HepG2 (cell line): ENCODE data around the gene ZNF747. TPM values are rescaled to one million over a fixed set of nuclear protein-coding genes. Genes with fewer than 3 reads are reported as not detected.
A peak's percentile ranks its signal among the peaks of the same experiment; 100 is the strongest.

Experiments used
- FOXA3 ChIP-seq: IDR thresholded peaks from 2 replicates; pipeline ENCODE4 v1.6.1; 2016; ENCODE audit warnings: missing genetic modification reagents, missing compliant biosample characterization
- KMT2B ChIP-seq: IDR thresholded peaks from 2 replicates; pipeline ENCODE4 v1.6.1; 2016; ENCODE audit warnings: missing genetic modification reagents, missing compliant biosample characterization
- MBD4 ChIP-seq: IDR thresholded peaks from 2 replicates; pipeline ENCODE4 v1.6.1; 2012; ENCODE audit warnings: low read length, inconsistent platforms, borderline replicate concordance
- MED1 ChIP-seq: sonication (generic); formaldehyde crosslinking; IDR thresholded peaks from 2 replicates; pipeline ENCODE4 v1.4.0; 2020; ENCODE audit warnings: missing genetic modification reagents
- RBFOX2 ChIP-seq: fragments of 200-400 bp; formaldehyde crosslinking; IDR thresholded peaks from 2 replicates; pipeline ENCODE4 v1.6.1; 2017; ENCODE audit warnings: low read depth, mild to moderate bottlenecking, low read length
- TOE1 ChIP-seq: sonication (generic); formaldehyde crosslinking; IDR thresholded peaks from 2 replicates; pipeline ENCODE4 v1.4.0; 2020; ENCODE audit warnings: mild to moderate bottlenecking, missing genetic modification reagents
- ZFX ChIP-seq: sonication (generic); formaldehyde crosslinking; IDR thresholded peaks from 2 replicates; pipeline ENCODE4 v1.4.0; 2020; ENCODE audit warnings: mild to moderate bottlenecking, low read depth, missing genetic modification reagents, moderate library complexity
- ZNF121 ChIP-seq: sonication (generic); formaldehyde crosslinking; IDR thresholded peaks from 2 replicates; pipeline ENCODE4 v1.5.0; 2020; ENCODE audit warnings: mild to moderate bottlenecking, missing genetic modification reagents
- ZNF24 ChIP-seq: fragments of 450-650 bp; IDR thresholded peaks from 2 replicates; pipeline ENCODE4 v1.6.1; 2017; ENCODE audit warnings: antibody characterized with exemption, mild to moderate bottlenecking
- ZNF251 ChIP-seq: sonication (generic); formaldehyde crosslinking; IDR thresholded peaks from 2 replicates; pipeline ENCODE4 v1.9.0; 2021; ENCODE audit warnings: mild to moderate bottlenecking, missing genetic modification reagents
- ZNF34 ChIP-seq: sonication (generic); formaldehyde crosslinking; IDR thresholded peaks from 2 replicates; pipeline ENCODE4 v1.4.0; 2020; ENCODE audit warnings: mild to moderate bottlenecking, missing genetic modification reagents, borderline replicate concordance
- ZNF468 ChIP-seq: sonication (generic); formaldehyde crosslinking; IDR thresholded peaks from 2 replicates; pipeline ENCODE4 v1.8.0; 2022; ENCODE audit warnings: mild to moderate bottlenecking, moderate library complexity, missing genetic modification reagents
- ZNF569 ChIP-seq: sonication (generic); formaldehyde crosslinking; IDR thresholded peaks from 2 replicates; pipeline ENCODE4 v1.5.0; 2020; ENCODE audit warnings: mild to moderate bottlenecking, missing genetic modification reagents, moderate library complexity, borderline replicate concordance
- ZNF614 ChIP-seq: IDR thresholded peaks from 2 replicates; pipeline ENCODE4 v1.6.1; 2018; ENCODE audit warnings: missing biosample characterization, missing genetic modification reagents, inconsistent platforms, borderline replicate concordance
- ZNF737 ChIP-seq: sonication (generic); formaldehyde crosslinking; IDR thresholded peaks from 2 replicates; pipeline ENCODE4 v1.5.0; 2020; ENCODE audit warnings: missing genetic modification reagents, mild to moderate bottlenecking, borderline replicate concordance
- ZNF780A ChIP-seq: sonication (generic); formaldehyde crosslinking; IDR thresholded peaks from 2 replicates; pipeline ENCODE4 v1.8.0; 2022; ENCODE audit warnings: mild to moderate bottlenecking, missing genetic modification reagents, moderate library complexity
- ZNF850 ChIP-seq: sonication (generic); formaldehyde crosslinking; conservative IDR thresholded peaks from 2 replicates; pipeline ENCODE4 v1.9.0; 2021; ENCODE audit warnings: mild to moderate bottlenecking, missing genetic modification reagents
- polyA plus RNA-seq, 8 experiments: library from polyadenylated mRNA; depleted of rRNA in 3 of 8; stranded (reverse) in 7 of 8; unstranded in 1 of 8; fragments of >200 nt; fragmentation: Illumina TruSeq in 4 of 8; extraction: Trizol in 4 of 8; gene quantifications; 2 replicates each; pipeline versions ENCODE4 v1.2.1 to v1.2.3, GENCODE V29; 2011 to 2016; ENCODE audit warnings: low read depth in 4 of 8, missing spikeins in 1 of 8, mixed read lengths in 1 of 8; ENCODE audit not compliant: insufficient read depth in 1 of 8
- total RNA-seq, 5 experiments: library from RNA; depleted of rRNA; stranded (reverse); fragments of >200 nt; fragmentation: Illumina TruSeq; extraction: Trizol; gene quantifications; 2 replicates each; pipeline ENCODE4 v1.2.3, GENCODE V29; 2016; ENCODE audit warnings: low read depth in 1 of 5
- TF ChIP-seq, protein P1 (sequence below): sonication (generic); formaldehyde crosslinking; IDR thresholded peaks from 2 replicates; pipeline ENCODE4 v1.4.0; 2020; ENCODE audit warnings: missing genetic modification reagents
- TF ChIP-seq, protein P2 (sequence below): sonication (generic); formaldehyde crosslinking; IDR thresholded peaks from 2 replicates; pipeline ENCODE4 v1.8.0; 2022; ENCODE audit warnings: mild to moderate bottlenecking, missing genetic modification reagents
- TF ChIP-seq, protein P3 (sequence below): sonication (generic); formaldehyde crosslinking; IDR thresholded peaks from 2 replicates; pipeline ENCODE4 v1.4.0; 2020; ENCODE audit warnings: missing genetic modification reagents, low read depth, mild to moderate bottlenecking, borderline replicate concordance
- TF ChIP-seq, protein P4 (sequence below): sonication (generic); formaldehyde crosslinking; IDR thresholded peaks from 2 replicates; pipeline ENCODE4 v1.4.0; 2020; ENCODE audit warnings: missing genetic modification reagents
- TF ChIP-seq, protein P5 (sequence below): IDR thresholded peaks from 2 replicates; pipeline ENCODE4 v1.6.1; 2012; ENCODE audit warnings: low read length, improper control_type of control experiment

ZNF747 gene
- total and polyA plus RNA-seq, 2 of the 13 experiments (the other 11 are each of a cell fraction or from before 2014, with no cell fraction given): 7.2 to 10.2 TPM

DNA sequence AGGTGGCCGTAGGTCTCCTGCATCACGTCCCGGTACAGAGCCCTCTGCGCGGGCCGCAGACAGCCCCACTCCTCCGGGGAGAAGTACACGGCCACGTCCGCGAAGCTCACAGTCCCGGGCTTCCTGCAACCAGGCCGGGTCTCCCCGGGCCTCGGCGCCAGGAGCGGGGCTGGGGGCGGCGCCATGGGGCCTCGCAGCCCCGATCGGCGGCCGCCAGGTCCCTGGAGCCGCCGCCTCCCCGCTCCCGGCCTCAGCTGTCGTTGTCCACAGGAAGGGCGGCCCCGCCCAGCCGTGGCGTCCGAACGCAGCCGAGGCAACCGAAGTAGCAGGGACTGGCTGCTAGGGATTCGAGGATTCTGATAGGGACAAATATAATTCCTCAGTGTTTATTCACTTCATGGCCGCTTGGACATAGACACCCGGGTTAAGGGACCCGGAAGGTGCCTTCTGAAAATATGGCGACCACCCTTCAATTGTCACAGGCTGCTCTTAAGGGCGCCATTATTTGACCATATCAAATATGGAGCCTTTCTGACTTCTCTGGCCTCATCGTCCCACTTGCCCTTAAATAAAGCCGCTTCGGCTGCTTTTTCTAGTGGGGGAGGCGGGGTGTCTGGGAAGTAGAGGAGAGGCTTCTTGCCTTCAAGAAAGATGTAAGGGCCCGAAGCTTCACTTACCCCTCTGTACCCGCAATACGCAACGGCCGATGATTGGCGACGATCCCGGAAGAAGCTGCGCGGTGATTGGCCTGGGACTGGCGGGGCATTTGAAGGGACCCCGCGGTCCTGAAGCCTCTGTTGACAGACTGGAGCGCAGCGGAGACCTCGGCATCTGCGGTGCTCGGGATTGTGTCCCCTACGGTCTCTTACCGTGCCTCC lies 37.0 kb upstream of the ZNF747 start, which contains the start of gene ZNF688 (continued):
- TF ChIP-seq ZNF34: no peak; the same call in 1 of the 2 replicates
- TF ChIP-seq ZFX: peak; percentile 89
- peak; percentile 54 for TF ChIP-seq FOXA3
- no peak; the same call in 1 of the 2 replicates for TF ChIP-seq ZNF614 (CRISPR knock-in tag)
- TF ChIP-seq MED1 (CRISPR knock-in tag): peak; percentile 49
- TF ChIP-seq ZNF468 (CRISPR knock-in tag): 0 out of 2 replicates have a peak, but pooled peaks have one; percentile 51
- no peak for TF ChIP-seq ZNF737 (CRISPR knock-in tag)
- no peak for TF ChIP-seq TOE1 (CRISPR knock-in tag)
- TF ChIP-seq ZNF24: no peak
- TF ChIP-seq, protein P1, sequence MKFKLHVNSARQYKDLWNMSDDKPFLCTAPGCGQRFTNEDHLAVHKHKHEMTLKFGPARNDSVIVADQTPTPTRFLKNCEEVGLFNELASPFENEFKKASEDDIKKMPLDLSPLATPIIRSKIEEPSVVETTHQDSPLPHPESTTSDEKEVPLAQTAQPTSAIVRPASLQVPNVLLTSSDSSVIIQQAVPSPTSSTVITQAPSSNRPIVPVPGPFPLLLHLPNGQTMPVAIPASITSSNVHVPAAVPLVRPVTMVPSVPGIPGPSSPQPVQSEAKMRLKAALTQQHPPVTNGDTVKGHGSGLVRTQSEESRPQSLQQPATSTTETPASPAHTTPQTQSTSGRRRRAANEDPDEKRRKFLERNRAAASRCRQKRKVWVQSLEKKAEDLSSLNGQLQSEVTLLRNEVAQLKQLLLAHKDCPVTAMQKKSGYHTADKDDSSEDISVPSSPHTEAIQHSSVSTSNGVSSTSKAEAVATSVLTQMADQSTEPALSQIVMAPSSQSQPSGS (CRISPR knock-in tag): peak; percentile 57
- TF ChIP-seq, protein P2, sequence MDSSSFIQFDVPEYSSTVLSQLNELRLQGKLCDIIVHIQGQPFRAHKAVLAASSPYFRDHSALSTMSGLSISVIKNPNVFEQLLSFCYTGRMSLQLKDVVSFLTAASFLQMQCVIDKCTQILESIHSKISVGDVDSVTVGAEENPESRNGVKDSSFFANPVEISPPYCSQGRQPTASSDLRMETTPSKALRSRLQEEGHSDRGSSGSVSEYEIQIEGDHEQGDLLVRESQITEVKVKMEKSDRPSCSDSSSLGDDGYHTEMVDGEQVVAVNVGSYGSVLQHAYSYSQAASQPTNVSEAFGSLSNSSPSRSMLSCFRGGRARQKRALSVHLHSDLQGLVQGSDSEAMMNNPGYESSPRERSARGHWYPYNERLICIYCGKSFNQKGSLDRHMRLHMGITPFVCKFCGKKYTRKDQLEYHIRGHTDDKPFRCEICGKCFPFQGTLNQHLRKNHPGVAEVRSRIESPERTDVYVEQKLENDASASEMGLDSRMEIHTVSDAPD: no peak
- TF ChIP-seq, protein P3, sequence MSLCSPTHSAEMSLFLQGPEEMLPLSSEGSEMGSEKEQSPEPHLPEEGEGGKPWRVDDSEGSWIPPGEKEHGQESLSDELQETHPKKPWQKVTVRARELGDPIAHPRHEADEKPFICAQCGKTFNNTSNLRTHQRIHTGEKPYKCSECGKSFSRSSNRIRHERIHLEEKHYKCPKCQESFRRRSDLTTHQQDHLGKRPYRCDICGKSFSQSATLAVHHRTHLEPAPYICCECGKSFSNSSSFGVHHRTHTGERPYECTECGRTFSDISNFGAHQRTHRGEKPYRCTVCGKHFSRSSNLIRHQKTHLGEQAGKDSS (CRISPR knock-in tag): peak; percentile 34
- no peak for TF ChIP-seq ZNF569 (CRISPR knock-in tag)
- TF ChIP-seq ZNF780A (CRISPR knock-in tag): no peak
- TF ChIP-seq, protein P4, sequence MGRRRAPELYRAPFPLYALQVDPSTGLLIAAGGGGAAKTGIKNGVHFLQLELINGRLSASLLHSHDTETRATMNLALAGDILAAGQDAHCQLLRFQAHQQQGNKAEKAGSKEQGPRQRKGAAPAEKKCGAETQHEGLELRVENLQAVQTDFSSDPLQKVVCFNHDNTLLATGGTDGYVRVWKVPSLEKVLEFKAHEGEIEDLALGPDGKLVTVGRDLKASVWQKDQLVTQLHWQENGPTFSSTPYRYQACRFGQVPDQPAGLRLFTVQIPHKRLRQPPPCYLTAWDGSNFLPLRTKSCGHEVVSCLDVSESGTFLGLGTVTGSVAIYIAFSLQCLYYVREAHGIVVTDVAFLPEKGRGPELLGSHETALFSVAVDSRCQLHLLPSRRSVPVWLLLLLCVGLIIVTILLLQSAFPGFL (CRISPR knock-in tag): no peak
- no peak for TF ChIP-seq ZNF251 (CRISPR knock-in tag)
- TF ChIP-seq ZNF121: no peak
- TF ChIP-seq, protein P5, sequence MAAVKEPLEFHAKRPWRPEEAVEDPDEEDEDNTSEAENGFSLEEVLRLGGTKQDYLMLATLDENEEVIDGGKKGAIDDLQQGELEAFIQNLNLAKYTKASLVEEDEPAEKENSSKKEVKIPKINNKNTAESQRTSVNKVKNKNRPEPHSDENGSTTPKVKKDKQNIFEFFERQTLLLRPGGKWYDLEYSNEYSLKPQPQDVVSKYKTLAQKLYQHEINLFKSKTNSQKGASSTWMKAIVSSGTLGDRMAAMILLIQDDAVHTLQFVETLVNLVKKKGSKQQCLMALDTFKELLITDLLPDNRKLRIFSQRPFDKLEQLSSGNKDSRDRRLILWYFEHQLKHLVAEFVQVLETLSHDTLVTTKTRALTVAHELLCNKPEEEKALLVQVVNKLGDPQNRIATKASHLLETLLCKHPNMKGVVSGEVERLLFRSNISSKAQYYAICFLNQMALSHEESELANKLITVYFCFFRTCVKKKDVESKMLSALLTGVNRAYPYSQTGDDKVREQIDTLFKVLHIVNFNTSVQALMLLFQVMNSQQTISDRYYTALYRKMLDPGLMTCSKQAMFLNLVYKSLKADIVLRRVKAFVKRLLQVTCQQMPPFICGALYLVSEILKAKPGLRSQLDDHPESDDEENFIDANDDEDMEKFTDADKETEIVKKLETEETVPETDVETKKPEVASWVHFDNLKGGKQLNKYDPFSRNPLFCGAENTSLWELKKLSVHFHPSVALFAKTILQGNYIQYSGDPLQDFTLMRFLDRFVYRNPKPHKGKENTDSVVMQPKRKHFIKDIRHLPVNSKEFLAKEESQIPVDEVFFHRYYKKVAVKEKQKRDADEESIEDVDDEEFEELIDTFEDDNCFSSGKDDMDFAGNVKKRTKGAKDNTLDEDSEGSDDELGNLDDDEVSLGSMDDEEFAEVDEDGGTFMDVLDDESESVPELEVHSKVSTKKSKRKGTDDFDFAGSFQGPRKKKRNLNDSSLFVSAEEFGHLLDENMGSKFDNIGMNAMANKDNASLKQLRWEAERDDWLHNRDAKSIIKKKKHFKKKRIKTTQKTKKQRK: no peak
- no peak for TF ChIP-seq ZNF850 (CRISPR knock-in tag)
- TF ChIP-seq KMT2B (CRISPR knock-in tag): peak; percentile 63
- peak; percentile 96 for TF ChIP-seq RBFOX2
- no peak for TF ChIP-seq MBD4
